ENCODE measurements around the gene RRP36. TPM values are rescaled to one million over a fixed set of nuclear protein-coding genes. Genes with fewer than 3 reads are reported as not detected.

The RRP36 gene
- total RNA-seq, 3 donors from 2014 or later, result 31.4 to 40.0 (median 37.1) TPM

GRCh38 chr6:43058531-43058930 lies 37.1 kb downstream of the RRP36 start:
- peaks cover 15% of the 10 kb centered on the region for H3K4me1 ChIP-seq (ENCODE audit: low read depth)
- ATAC-seq (no peak), DNase-seq (no peak)
- no peaks in the 10 kb centered on the region for H3K9me3 ChIP-seq
- intact Hi-C loops (cut with DNase I, micrococcal nuclease), result no loop called here
- no peaks in the 10 kb centered on the region for H3K36me3 ChIP-seq (ENCODE audit: low read depth)
- no peak overlapping the region for H3K4me3 ChIP-seq
- TF ChIP-seq, protein P1, sequence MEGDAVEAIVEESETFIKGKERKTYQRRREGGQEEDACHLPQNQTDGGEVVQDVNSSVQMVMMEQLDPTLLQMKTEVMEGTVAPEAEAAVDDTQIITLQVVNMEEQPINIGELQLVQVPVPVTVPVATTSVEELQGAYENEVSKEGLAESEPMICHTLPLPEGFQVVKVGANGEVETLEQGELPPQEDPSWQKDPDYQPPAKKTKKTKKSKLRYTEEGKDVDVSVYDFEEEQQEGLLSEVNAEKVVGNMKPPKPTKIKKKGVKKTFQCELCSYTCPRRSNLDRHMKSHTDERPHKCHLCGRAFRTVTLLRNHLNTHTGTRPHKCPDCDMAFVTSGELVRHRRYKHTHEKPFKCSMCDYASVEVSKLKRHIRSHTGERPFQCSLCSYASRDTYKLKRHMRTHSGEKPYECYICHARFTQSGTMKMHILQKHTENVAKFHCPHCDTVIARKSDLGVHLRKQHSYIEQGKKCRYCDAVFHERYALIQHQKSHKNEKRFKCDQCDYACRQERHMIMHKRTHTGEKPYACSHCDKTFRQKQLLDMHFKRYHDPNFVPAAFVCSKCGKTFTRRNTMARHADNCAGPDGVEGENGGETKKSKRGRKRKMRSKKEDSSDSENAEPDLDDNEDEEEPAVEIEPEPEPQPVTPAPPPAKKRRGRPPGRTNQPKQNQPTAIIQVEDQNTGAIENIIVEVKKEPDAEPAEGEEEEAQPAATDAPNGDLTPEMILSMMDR (IDR thresholded peaks at IDR 0.05), result no peak

GRCh38 chr6:43059168-43060033 lies 38.0 kb downstream of the RRP36 start, which contains the start of the genes KLC4 and MRPL2:
Gene KLC4, plus strand, starts transcription at chr6:43059631. Its CDS starts 1,705 bp downstream, at chr6:43061336.
Gene MRPL2, minus strand, starts transcription at chr6:43059434. Its CDS starts 53 bp downstream, at chr6:43059381.
- intact Hi-C loops (cut with DNase I, micrococcal nuclease), result no loop called here
- DNase-seq, result peak; percentile 98 to 99 (median 98)
- H3K4me3 ChIP-seq, result peak within 1 kb of the TSS; percentile 66

GRCh38 chr6:43060034-43060754 lies 38.8 kb downstream of the RRP36 start:
- intact Hi-C loops (cut with DNase I, micrococcal nuclease), result no loop called here
- no peaks in the 10 kb centered on the region for H3K9me3 ChIP-seq
- ATAC-seq, result peak; percentile 84
- H3K4me1 ChIP-seq (ENCODE audit: low read depth), result peaks cover 15% of the 10 kb centered on the region
- no peaks in the 10 kb centered on the region for H3K36me3 ChIP-seq (ENCODE audit: low read depth)
- peak overlapping the region; percentile 66 for H3K4me3 ChIP-seq
- peak; percentile 85 to 89 (median 88) for DNase-seq
- TF ChIP-seq, protein P1 (IDR thresholded peaks at IDR 0.05), result no peak

More at GRCh38 chr6:43059168-43060033, 38.0 kb downstream of the RRP36 start, which contains the start of the genes KLC4 and MRPL2:
- peaks cover 15% of the 10 kb centered on the region for H3K4me1 ChIP-seq (ENCODE audit: low read depth)
- peak; percentile 90 for ATAC-seq
- TF ChIP-seq, protein P1 (IDR thresholded peaks at IDR 0.05), result no peak
- H3K9me3 ChIP-seq, result no peaks in the 10 kb centered on the region
- H3K36me3 ChIP-seq (ENCODE audit: low read depth), result no peaks in the 10 kb centered on the region

- DNase-seq (peak in 2 of 3 donors; percentile 23 to 48), ATAC-seq (no peak)
- Histone ChIP-seq H3K4me1 (ENCODE audit: low read depth) (peaks cover 15% of the 10 kb centered on the region), H3K9me3 (no peaks in the 10 kb centered on the region), H3K4me3 (no peak overlapping the region), H3K36me3 (ENCODE audit: low read depth) (no peaks in the 10 kb centered on the region)
- TF ChIP-seq, protein P1 (IDR thresholded peaks at IDR 0.05), result no peak
- intact Hi-C loops (cut with DNase I, micrococcal nuclease), result no loop called here
Observed at GRCh38 chr6:43060755-43061633, 39.6 kb downstream of the RRP36 start.

DNA sequence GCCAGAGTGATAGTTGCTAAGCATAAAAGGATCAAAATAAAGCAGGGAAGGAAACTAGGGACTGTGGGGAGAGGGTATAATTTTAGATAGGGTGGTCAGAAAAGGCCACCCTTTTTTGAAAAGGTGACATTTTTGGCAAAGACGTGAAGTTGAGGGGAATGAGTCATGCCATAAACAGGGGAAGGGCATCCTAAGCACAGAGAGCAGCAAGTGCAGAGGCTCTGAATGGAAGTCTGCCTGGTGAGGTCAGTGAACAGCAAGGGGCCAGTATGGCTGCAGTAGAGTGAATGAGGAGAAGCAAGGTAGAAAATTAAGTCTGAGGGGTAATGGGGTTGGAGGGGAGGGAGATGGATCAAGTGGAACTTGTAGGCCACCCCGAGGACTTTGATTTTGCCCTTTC lies 40.4 kb downstream of the RRP36 start:
- intact Hi-C loops (cut with DNase I, micrococcal nuclease), result no loop called here
- H3K4me1 ChIP-seq (ENCODE audit: low read depth), result peaks cover 15% of the 10 kb centered on the region
- H3K36me3 ChIP-seq (ENCODE audit: low read depth), result no peaks in the 10 kb centered on the region
- TF ChIP-seq, protein P1 (IDR thresholded peaks at IDR 0.05), result no peak
- no peaks in the 10 kb centered on the region for H3K9me3 ChIP-seq
- DNase-seq (peak in 1 of 3 donors; percentile 4), ATAC-seq (no peak)
- H3K4me3 ChIP-seq, result no peak overlapping the region
